ENCODE results near the gene RPL36. TPM values are rescaled to one million over a fixed set of nuclear protein-coding genes. Genes with fewer than 3 reads are reported as not detected.

The RPL36 gene
- total RNA-seq, 1 donor from 2014 or later: 1,018 TPM

DNA sequence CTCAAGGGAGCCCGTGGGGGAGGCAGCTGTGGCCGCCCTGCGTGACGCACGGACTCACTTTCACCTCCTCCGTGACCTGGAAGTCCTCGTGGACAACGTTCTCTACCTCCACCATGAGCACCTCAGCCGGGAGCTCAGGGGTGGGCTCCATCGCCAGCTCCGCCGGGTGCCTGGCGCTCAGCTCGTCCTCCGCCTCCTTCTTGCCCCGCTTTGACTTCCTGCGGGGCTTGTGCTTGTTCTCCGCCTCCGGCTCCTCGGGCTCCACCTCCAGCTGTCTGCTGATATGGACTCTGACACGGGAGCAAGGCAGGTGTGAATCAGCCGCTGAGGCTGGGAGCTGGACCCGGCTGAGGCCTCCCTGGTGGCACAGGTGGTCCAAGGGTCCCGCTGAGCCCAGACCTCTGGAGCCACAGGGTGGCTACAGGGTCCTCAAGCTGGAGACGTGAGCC lies 21.6 kb downstream of the RPL36 start:
- TF ChIP-seq, protein P1, sequence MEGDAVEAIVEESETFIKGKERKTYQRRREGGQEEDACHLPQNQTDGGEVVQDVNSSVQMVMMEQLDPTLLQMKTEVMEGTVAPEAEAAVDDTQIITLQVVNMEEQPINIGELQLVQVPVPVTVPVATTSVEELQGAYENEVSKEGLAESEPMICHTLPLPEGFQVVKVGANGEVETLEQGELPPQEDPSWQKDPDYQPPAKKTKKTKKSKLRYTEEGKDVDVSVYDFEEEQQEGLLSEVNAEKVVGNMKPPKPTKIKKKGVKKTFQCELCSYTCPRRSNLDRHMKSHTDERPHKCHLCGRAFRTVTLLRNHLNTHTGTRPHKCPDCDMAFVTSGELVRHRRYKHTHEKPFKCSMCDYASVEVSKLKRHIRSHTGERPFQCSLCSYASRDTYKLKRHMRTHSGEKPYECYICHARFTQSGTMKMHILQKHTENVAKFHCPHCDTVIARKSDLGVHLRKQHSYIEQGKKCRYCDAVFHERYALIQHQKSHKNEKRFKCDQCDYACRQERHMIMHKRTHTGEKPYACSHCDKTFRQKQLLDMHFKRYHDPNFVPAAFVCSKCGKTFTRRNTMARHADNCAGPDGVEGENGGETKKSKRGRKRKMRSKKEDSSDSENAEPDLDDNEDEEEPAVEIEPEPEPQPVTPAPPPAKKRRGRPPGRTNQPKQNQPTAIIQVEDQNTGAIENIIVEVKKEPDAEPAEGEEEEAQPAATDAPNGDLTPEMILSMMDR (IDR thresholded peaks at IDR 0.05; ENCODE audit: insufficient read depth, low read length, severe bottlenecking): no peak
- peaks cover 35% of the 10 kb centered on the region for H3K36me3 ChIP-seq (ENCODE audit: control insufficient read depth, insufficient read depth, low read length)

DNA sequence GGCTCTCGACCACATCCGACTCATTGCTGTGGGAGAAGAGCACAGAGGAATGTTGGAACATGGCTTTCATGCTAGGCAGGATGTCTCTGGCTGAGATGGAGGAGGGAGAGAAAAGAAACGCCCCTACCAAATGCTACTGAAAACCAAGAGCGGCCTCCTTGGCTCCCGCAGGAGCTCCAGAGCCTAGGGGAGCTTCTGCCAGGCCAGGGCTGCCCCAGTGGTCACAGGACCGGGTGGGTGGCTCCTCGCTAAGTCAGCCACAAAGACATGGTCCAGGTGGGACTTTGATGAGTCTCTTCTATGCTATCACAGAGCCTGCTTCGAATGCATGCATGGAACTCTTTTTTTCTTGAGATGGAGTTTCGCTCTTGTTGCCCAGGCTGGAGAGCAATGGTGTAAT lies 23.1 kb downstream of the RPL36 start:
- DNase-seq (ENCODE audit: low read depth): no peak
- no peaks in the 10 kb centered on the region for H3K27me3 ChIP-seq (ENCODE audit: control insufficient read depth, insufficient read depth, low read length)
- no peak overlapping the region for H3K4me3 ChIP-seq (ENCODE audit: low read depth, low read length)
- H3K36me3 ChIP-seq (ENCODE audit: control insufficient read depth, insufficient read depth, low read length): peaks cover 30% of the 10 kb centered on the region
- no peak for FAIRE-seq
- TF ChIP-seq, protein P1 (IDR thresholded peaks at IDR 0.05; ENCODE audit: insufficient read depth, low read length, severe bottlenecking): no peak

More for the DNA sequence above, 21.6 kb downstream of the RPL36 start:
- FAIRE-seq (no peak), DNase-seq (ENCODE audit: low read depth) (no peak)
- H3K27me3 ChIP-seq (ENCODE audit: control insufficient read depth, insufficient read depth, low read length): no peaks in the 10 kb centered on the region
- H3K4me3 ChIP-seq (ENCODE audit: low read depth, low read length): no peak overlapping the region

DNA sequence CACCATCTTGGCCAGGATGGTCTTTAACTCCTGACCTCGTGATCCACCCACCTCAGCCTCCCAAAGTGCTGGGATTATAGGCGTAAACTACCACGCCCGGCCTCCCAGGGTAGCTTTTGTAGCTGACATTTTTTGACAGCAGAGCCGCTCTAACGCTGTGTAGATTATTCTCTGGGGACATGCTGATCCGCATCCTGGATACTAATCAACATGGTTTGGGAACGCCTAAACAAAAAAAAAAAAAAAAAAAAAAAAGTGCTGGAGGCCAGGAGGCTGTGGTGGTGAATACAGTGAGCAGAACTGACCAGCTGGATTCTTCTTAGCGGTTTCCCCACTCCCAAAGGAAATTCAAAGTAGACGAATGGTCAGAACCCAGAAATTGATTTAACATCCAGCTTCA lies 24.7 kb downstream of the RPL36 start:
- Histone ChIP-seq H3K36me3 (ENCODE audit: control insufficient read depth, insufficient read depth, low read length) (peaks cover 26% of the 10 kb centered on the region), H3K4me3 (ENCODE audit: low read depth, low read length) (no peak overlapping the region), H3K27me3 (ENCODE audit: control insufficient read depth, insufficient read depth, low read length) (no peaks in the 10 kb centered on the region)
- TF ChIP-seq, protein P1 (IDR thresholded peaks at IDR 0.05; ENCODE audit: insufficient read depth, low read length, severe bottlenecking): no peak
- FAIRE-seq: no peak
- DNase-seq (ENCODE audit: low read depth): no peak

DNA sequence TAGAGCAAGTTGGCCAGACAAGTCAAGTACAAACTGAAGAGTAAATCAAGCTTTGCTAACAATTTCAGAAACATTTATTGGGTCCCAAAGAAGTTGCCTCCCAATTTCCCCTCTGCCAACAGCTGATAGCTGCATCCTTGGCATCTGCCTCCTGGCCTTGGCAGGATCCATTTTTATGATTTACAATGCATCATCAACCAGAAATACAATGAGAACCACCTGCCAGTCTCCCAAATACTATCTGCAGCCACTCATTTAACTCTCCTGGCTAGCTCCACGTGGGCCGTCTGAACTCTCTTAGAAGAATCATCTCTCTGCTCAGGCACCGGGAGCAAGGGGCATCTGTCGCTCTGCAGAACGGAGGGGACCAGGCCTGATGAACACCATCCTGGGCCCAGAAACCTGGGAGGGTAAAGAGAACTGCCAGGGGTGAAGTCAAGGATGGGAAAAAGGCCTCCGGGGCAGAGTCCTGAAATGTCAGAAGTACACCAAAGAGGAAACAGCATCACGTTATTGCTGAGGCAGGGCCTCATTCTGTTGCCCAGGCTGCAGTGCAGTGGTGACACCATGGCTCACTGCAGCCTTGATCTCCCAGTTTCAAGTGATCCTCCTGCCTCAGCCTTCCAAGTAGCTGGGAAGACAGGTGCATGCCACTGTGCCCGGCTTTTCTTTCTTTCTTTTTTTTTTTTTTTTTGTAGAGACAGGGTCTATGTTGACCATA lies 27.3 kb downstream of the RPL36 start:
- H3K36me3 ChIP-seq (ENCODE audit: control insufficient read depth, insufficient read depth, low read length): peaks cover 18% of the 10 kb centered on the region
- H3K27me3 ChIP-seq (ENCODE audit: control insufficient read depth, insufficient read depth, low read length): no peaks in the 10 kb centered on the region
- TF ChIP-seq, protein P1 (IDR thresholded peaks at IDR 0.05; ENCODE audit: insufficient read depth, low read length, severe bottlenecking): no peak
- H3K4me3 ChIP-seq (ENCODE audit: low read depth, low read length): no peak overlapping the region
- FAIRE-seq (no peak), DNase-seq (ENCODE audit: low read depth) (no peak)

DNA sequence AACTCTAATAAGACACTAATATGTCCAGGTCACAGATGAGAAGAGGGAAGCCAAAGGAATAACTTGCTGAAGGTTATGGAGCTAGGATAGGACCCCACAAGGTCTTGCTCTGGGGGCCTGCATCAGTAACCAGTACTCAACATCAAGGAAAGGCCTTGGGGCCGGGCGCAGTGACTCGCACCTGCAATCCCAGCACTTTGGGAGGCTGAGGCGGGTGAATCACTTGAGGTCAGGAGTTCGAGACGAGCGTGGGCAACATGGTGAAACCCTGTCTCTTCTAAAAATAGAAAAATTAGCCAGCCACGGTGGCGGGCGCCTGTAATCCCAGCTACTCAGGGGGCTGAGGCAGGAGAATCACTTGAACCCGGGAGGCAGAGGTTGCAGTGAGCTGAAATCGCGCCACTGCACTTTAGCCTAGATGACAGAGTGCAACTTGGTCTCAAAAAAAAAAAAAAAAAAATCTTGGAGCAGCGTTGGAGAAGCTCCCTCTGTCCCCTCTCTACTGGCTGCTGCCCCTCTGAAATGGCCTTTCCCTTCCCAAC lies 28.0 kb downstream of the RPL36 start:
- peak; percentile 35 for DNase-seq (ENCODE audit: low read depth)
- Histone ChIP-seq H3K27me3 (ENCODE audit: control insufficient read depth, insufficient read depth, low read length) (no peaks in the 10 kb centered on the region), H3K36me3 (ENCODE audit: control insufficient read depth, insufficient read depth, low read length) (peaks cover 12% of the 10 kb centered on the region), H3K4me3 (ENCODE audit: low read depth, low read length) (peak overlapping the region; percentile 89)
- TF ChIP-seq, protein P1 (IDR thresholded peaks at IDR 0.05; ENCODE audit: insufficient read depth, low read length, severe bottlenecking): no peak
- no peak for FAIRE-seq

Data from bronchial epithelial cell (primary cell).